CD14-positive monocyte (primary cell): ENCODE results near the gene DLD. TPM values are rescaled to one million over a fixed set of nuclear protein-coding genes. Genes with fewer than 3 reads are reported as not detected.

Experiments
- DNase-seq, 3 donors: peaks; one replicate each; pipeline ENCODE4 v3.0.0-alpha.2; 2011 to 2022
- H2AFZ ChIP-seq: 2 replicates; pipeline ENCODE4 v1.6.0; 2012; ENCODE audit warnings: mild to moderate bottlenecking, low read depth, low read length, inconsistent platforms; ENCODE audit not compliant: insufficient read depth, poor library complexity, severe bottlenecking
- H3K27ac ChIP-seq, 2 donors: 1 replicate in 1 of 2; 2 replicates in 1 of 2; pipeline ENCODE4 v1.5.1; 2012 to 2013; ENCODE audit warnings: low read length in 2 of 2, control low read depth in 1 of 2, inconsistent platforms in 1 of 2, low read depth in 1 of 2, mild to moderate bottlenecking in 1 of 2
- H3K27me3 ChIP-seq, 2 donors: one replicate each; pipeline versions ENCODE4 v1.6.0 to v1.6.1; 2011 to 2013; ENCODE audit warnings: low read length in 2 of 2; ENCODE audit not compliant: control insufficient read depth in 2 of 2, insufficient read depth in 2 of 2
- H3K36me3 ChIP-seq, 2 donors: replicated peaks in 1 of 2; 1 replicate in 1 of 2; 2 replicates in 1 of 2; pipeline versions ENCODE4 v1.5.1 to v1.6.1; 2012 to 2013; ENCODE audit warnings: low read length in 2 of 2, control low read depth in 1 of 2, inconsistent platforms in 1 of 2, mild to moderate bottlenecking in 1 of 2; ENCODE audit not compliant: insufficient read depth in 2 of 2, control insufficient read depth in 1 of 2
- H3K4me1 ChIP-seq, 2 donors: 1 replicate in 1 of 2; 2 replicates in 1 of 2; pipeline versions ENCODE4 v1.5.1 to v1.6.1; 2012 to 2013; ENCODE audit warnings: low read length in 2 of 2, control low read depth in 1 of 2, inconsistent platforms in 1 of 2, mild to moderate bottlenecking in 1 of 2, moderate library complexity in 1 of 2; ENCODE audit not compliant: insufficient read depth in 2 of 2, control insufficient read depth in 1 of 2
- H3K4me2 ChIP-seq: replicated peaks from 2 replicates; pipeline ENCODE3; 2012; ENCODE audit warnings: low read length, moderate library complexity, mild to moderate bottlenecking; ENCODE audit not compliant: poor library complexity, severe bottlenecking; ENCODE audit errors: extremely low read depth
- H3K4me3 ChIP-seq, 3 experiments: fragments of 200-600 bp in 1 of 3; sonication (generic) in 1 of 3; replicated peaks in 1 of 3; 1 replicate in 2 of 3; 2 replicates in 1 of 3; pipeline ENCODE4 v1.5.1; 2011 to 2013; ENCODE audit warnings: low read length in 3 of 3, mild to moderate bottlenecking in 3 of 3, control low read depth in 2 of 3, low read depth in 2 of 3, inconsistent platforms in 1 of 3, moderate library complexity in 1 of 3
- H3K79me2 ChIP-seq: 2 replicates; pipeline ENCODE4 v1.6.0; 2012; ENCODE audit warnings: mild to moderate bottlenecking, control low read depth, inconsistent platforms, low read length, moderate library complexity; ENCODE audit not compliant: insufficient read depth
- H3K9ac ChIP-seq: 2 replicates; pipeline ENCODE4 v1.6.0; 2017; ENCODE audit warnings: low read length, mild to moderate bottlenecking; ENCODE audit not compliant: insufficient read depth, poor library complexity, severe bottlenecking
- H3K9me3 ChIP-seq, 2 donors: replicated peaks in 1 of 2; 1 replicate in 1 of 2; 2 replicates in 1 of 2; pipeline versions ENCODE4 v1.5.1 to v1.6.1; 2012 to 2013; ENCODE audit warnings: low read length in 2 of 2, control low read depth in 1 of 2; ENCODE audit not compliant: control insufficient read depth in 1 of 2, insufficient read depth in 1 of 2
- H4K20me1 ChIP-seq: 2 replicates; pipeline ENCODE4 v1.6.0; 2012; ENCODE audit warnings: mild to moderate bottlenecking, low read length, control low read depth, moderate library complexity; ENCODE audit not compliant: insufficient read depth
- H3K27ac Mint-ChIP-seq, 7 donors: one replicate each; pipeline ENCODE4 v1.8.0; 2020; ENCODE audit warnings: mild to moderate bottlenecking in 7 of 7, mixed read lengths in 7 of 7, moderate library complexity in 6 of 7, inconsistent platforms in 2 of 7
- H3K27me3 Mint-ChIP-seq, 3 donors: one replicate each; pipeline ENCODE4 v1.8.0; 2021 to 2022; ENCODE audit warnings: low read depth in 3 of 3, mild to moderate bottlenecking in 3 of 3, mixed read lengths in 3 of 3, moderate library complexity in 3 of 3, inconsistent platforms in 1 of 3
- H3K36me3 Mint-ChIP-seq, 2 donors: one replicate each; pipeline ENCODE4 v1.8.0; 2020; ENCODE audit warnings: mixed read lengths in 2 of 2, inconsistent platforms in 1 of 2, mild to moderate bottlenecking in 1 of 2
- H3K4me1 Mint-ChIP-seq: one replicate; pipeline ENCODE4 v1.8.0; 2020; ENCODE audit warnings: mild to moderate bottlenecking, mixed read lengths
- H3K4me3 Mint-ChIP-seq, 2 donors: one replicate each; pipeline ENCODE4 v1.8.0; 2020; ENCODE audit warnings: mild to moderate bottlenecking in 2 of 2, mixed read lengths in 2 of 2, moderate library complexity in 1 of 2
- H3K9me3 Mint-ChIP-seq, 7 donors: one replicate each; pipeline ENCODE4 v1.8.0; 2020 to 2022; ENCODE audit warnings: mixed read lengths in 7 of 7, mild to moderate bottlenecking in 6 of 7, moderate library complexity in 6 of 7, inconsistent platforms in 2 of 7
- CTCF ChIP-seq: fragments of 200-600 bp; IDR thresholded peaks from one replicate; pipeline ENCODE4 v1.8.0; 2022; ENCODE audit warnings: antibody characterized with exemption, mild to moderate bottlenecking
- WGBS: methylation state at CpG from one replicate; pipeline ENCODE4 v1.1.5; 2013; ENCODE audit warnings: missing lambda C conversion rate; ENCODE audit not compliant: insufficient coverage; 5-methylcytosine and 5-hydroxymethylcytosine counted together
- intact Hi-C, 2 donors: fragments of 100-400 bp; cut with micrococcal nuclease; formaldehyde crosslinking; loops; one replicate each; pipeline versions ENCODE4 v1.15.0 to v1.15.1; 2023
- polyA plus RNA-seq, 3 donors: library from polyadenylated mRNA; depleted of rRNA in 1 of 3; unstranded in 2 of 3; stranded (reverse) in 1 of 3; fragments of 300-500 nt in 2 of 3; fragments of >200 nt in 1 of 3; fragmentation: Illumina TruSeq in 2 of 3; gene quantifications; 1 replicate in 2 of 3; 2 replicates in 1 of 3; pipeline ENCODE4 v1.2.3, GENCODE V29; 2012 to 2021

DLD gene
- polyA plus RNA-seq, 3 donors: 54.5 to 73.6 (median 70.1) TPM

GRCh38 chr7:107867858-107868466, 23.0 kb upstream of the DLD start:
- Histone ChIP-seq H4K20me1 (no peaks in the 10 kb centered on the region), H3K4me3 (no peak overlapping the region), H3K4me2 (no peak overlapping the region), H3K36me3 (no peaks in the 10 kb centered on the region), H2AFZ (no peak overlapping the region), H3K27ac (no peak overlapping the region), H3K27me3 (no peaks in the 10 kb centered on the region), H3K9me3 (no peaks in the 10 kb centered on the region), H3K9ac (no peak overlapping the region), H3K79me2 (no peaks in the 10 kb centered on the region), H3K4me1 (no peaks in the 10 kb centered on the region)
- no CpG with 5 or more reads among the region's 3 CpGs for whole genome bisulfite sequencing
- no peak for DNase-seq
- Mint-ChIP-seq H3K27ac (no peak overlapping the region), H3K9me3 (no peaks in the 10 kb centered on the region), H3K4me3 (no peak overlapping the region), H3K36me3 (no peaks in the 10 kb centered on the region), H3K27me3 (peaks cover 2 to 4% (median 2%) of the 10 kb centered on the region in 3 donors), H3K4me1 (no peaks in the 10 kb centered on the region)
- TF ChIP-seq CTCF: no peak
- intact Hi-C loops: no loop called here

- Mint-ChIP-seq H3K36me3 (no peaks in the 10 kb centered on the region), H3K4me1 (peaks cover 7% of the 10 kb centered on the region), H3K4me3 (no peak overlapping the region), H3K27me3 (peaks cover 0 to 4% (median 0%) of the 10 kb centered on the region in 3 donors), H3K27ac (no peak overlapping the region), H3K9me3 (no peaks in the 10 kb centered on the region)
- intact Hi-C loops: loop anchor here (10.0 kb wide), 4 partner anchors 126 to 666 kb away; partner anchors contain the start of gene CBLL1 (in 1 of the 2)
- H3K27me3 ChIP-seq: no peaks in the 10 kb centered on the region
- no peak overlapping the region for H3K27ac ChIP-seq
- H3K79me2 ChIP-seq: no peaks in the 10 kb centered on the region
- no peaks in the 10 kb centered on the region for H3K36me3 ChIP-seq
- no peak overlapping the region for H3K9ac ChIP-seq
- no peaks in the 10 kb centered on the region for H4K20me1 ChIP-seq
- no peaks in the 10 kb centered on the region for H3K9me3 ChIP-seq
- H3K4me2 ChIP-seq: no peak overlapping the region
- no peak overlapping the region for H2AFZ ChIP-seq
- WGBS: 97% methylated on average over 5 of the region's 5 CpGs
- peaks cover 8 to 12% of the 10 kb centered on the region in 2 donors for H3K4me1 ChIP-seq
- TF ChIP-seq CTCF: no peak
- DNase-seq: no peak
- H3K4me3 ChIP-seq: no peak overlapping the region
Observed at GRCh38 chr7:107870427-107871000, 20.5 kb upstream of the DLD start.
